ENCODE measurements around the gene ALKBH8. TPM values are rescaled to one million over a fixed set of nuclear protein-coding genes. Genes with fewer than 3 reads are reported as not detected.

ALKBH8 gene
- polyA plus RNA-seq, 2 of the 4 experiments (the other 2 are of a cell fraction) = 6.5 to 10.8 TPM

DNA sequence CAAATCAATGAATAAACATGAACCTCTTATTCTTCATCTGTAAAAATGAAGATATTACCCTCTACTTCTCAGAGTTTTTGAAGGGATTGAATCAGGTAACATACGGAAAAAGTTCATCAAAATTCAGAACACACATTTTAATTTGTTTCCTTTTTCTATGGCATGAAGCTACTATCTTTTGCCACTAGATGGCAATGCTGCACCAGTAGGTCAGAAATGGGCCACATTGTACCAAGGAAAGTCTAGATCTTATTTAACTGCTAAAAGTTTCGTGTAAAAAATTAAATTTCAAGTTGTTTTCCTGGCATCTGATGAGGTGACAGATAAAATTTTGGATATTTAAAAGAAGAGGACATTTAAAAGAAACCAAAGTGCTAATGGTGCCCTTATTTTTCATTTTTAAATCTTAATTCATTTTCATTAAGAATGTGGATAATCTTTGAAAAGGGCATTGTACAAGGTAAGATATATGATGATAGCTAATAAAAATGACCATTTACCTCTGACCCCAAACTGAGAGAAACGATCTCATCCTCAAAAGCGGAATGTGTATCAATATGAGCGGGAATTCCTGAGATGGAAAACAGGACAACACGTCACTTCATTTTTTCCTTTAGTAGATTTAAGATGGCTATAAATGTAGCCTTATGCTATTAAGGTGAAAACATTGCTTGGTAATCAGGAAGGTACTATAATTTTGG, 16.1 kb downstream of the ALKBH8 start:
- no peak overlapping the region for H3K4me2 ChIP-seq
- ATAC-seq (0 out of 6 replicates have a peak, but pooled peaks of 1 of the 2 experiments have one; percentile 44), DNase-seq (ENCODE audit: low read depth in 1 of 2, low spot score in 1 of 2) (peak in 1 of 2 experiments; percentile 25), FAIRE-seq (no peak)
- no peak overlapping the region for H3K4me3 ChIP-seq
- 51% methylated on average over 6 of the region's 6 CpGs for WGBS (ENCODE audit: missing lambda C conversion rate)
- H3K4me1 ChIP-seq = no peaks in the 10 kb centered on the region
- TF ChIP-seq FOSB (CRISPR knock-in tag; IDR thresholded peaks at IDR 0.05) = no peak
- TF ChIP-seq, protein P1, sequence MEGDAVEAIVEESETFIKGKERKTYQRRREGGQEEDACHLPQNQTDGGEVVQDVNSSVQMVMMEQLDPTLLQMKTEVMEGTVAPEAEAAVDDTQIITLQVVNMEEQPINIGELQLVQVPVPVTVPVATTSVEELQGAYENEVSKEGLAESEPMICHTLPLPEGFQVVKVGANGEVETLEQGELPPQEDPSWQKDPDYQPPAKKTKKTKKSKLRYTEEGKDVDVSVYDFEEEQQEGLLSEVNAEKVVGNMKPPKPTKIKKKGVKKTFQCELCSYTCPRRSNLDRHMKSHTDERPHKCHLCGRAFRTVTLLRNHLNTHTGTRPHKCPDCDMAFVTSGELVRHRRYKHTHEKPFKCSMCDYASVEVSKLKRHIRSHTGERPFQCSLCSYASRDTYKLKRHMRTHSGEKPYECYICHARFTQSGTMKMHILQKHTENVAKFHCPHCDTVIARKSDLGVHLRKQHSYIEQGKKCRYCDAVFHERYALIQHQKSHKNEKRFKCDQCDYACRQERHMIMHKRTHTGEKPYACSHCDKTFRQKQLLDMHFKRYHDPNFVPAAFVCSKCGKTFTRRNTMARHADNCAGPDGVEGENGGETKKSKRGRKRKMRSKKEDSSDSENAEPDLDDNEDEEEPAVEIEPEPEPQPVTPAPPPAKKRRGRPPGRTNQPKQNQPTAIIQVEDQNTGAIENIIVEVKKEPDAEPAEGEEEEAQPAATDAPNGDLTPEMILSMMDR (IDR thresholded peaks at IDR 0.05) = peak; percentile 73
- TF ChIP-seq KDM5A (IDR thresholded peaks at IDR 0.05) = no peak
- TF ChIP-seq FOSL2 (IDR thresholded peaks at IDR 0.05) = no peak
- no peak for TF ChIP-seq FOSL2 (CRISPR knock-in tag; IDR thresholded peaks at IDR 0.05)
- TF ChIP-seq RCOR1 (IDR thresholded peaks at IDR 0.05; ENCODE audit: low read depth, low read length) = no peak
- TF ChIP-seq ZNF302 (CRISPR knock-in tag; IDR thresholded peaks at IDR 0.05) = no peak
- TF ChIP-seq MYC (IDR thresholded peaks at IDR 0.05; ENCODE audit: borderline replicate concordance, low read length) = no peak
- TF ChIP-seq TFCP2L1 (CRISPR knock-in tag; IDR thresholded peaks at IDR 0.05) = no peak
- TF ChIP-seq HOXB5 (CRISPR knock-in tag; IDR thresholded peaks at IDR 0.05) = no peak
- no peak for TF ChIP-seq MAFK (IDR thresholded peaks at IDR 0.05; ENCODE audit: partially characterized antibody)
- no peak for TF ChIP-seq EHMT2 (IDR thresholded peaks at IDR 0.05; ENCODE audit: low read depth)
- peak; percentile 76 to 77 for TF ChIP-seq RAD21 (conservative IDR thresholded peaks at IDR 0.05 in 1 of 2, IDR thresholded peaks at IDR 0.05 in 1 of 2)
- TF ChIP-seq EHF (CRISPR knock-in tag; IDR thresholded peaks at IDR 0.05) = no peak
- TF ChIP-seq JUNB (IDR thresholded peaks at IDR 0.05) = no peak
- TF ChIP-seq, protein P2, sequence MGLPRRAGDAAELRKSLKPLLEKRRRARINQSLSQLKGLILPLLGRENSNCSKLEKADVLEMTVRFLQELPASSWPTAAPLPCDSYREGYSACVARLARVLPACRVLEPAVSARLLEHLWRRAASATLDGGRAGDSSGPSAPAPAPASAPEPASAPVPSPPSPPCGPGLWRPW (IDR thresholded peaks at IDR 0.05) = no peak
- TF ChIP-seq SMC3 (IDR thresholded peaks at IDR 0.05) = peak; percentile 55
- H3K27ac ChIP-seq = no peak overlapping the region
- ChIA-PET POLR2A (no interaction called here), CTCF (interaction anchor here (0.7 to 6.6 kb wide), 17 partner anchors 9 to 349 kb away, joined by 3 to 74 read pairs (median 4); partner anchors contain the start of genes ALKBH8 and ELMOD1)
- no peaks in the 10 kb centered on the region for H3K9me3 ChIP-seq

DNA sequence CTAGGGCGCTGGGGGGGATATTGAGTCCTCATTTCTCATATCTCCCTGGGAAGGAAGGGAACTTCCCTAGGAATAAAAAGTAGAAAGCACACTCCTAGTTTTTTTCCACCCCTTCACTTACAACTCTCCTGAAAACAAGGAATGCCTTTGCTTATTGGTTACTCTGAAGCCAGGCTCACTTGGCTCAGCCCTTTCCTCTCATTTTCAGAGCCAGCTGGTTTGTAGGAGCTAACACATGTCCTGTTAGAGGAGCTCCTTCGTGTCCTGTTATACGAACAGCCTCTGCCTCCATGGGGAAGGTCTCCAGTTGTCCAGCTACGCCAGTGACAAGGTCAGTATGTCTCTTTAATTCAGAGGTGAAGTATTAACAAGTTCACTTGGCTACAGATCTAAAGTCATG, 17.6 kb downstream of the ALKBH8 start:
- POLR2A ChIA-PET = no interaction called here
- TF ChIP-seq NR3C1 (IDR thresholded peaks at IDR 0.05) = no peak
- TF ChIP-seq, protein P2 (IDR thresholded peaks at IDR 0.05) = no peak
- TF ChIP-seq EHMT2 (IDR thresholded peaks at IDR 0.05; ENCODE audit: low read depth) = no peak
- TF ChIP-seq, protein P3, sequence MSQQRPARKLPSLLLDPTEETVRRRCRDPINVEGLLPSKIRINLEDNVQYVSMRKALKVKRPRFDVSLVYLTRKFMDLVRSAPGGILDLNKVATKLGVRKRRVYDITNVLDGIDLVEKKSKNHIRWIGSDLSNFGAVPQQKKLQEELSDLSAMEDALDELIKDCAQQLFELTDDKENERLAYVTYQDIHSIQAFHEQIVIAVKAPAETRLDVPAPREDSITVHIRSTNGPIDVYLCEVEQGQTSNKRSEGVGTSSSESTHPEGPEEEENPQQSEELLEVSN (IDR thresholded peaks at IDR 0.05; ENCODE audit: borderline replicate concordance, low read depth) = no peak
- no peak for TF ChIP-seq FOXS1 (CRISPR knock-in tag; IDR thresholded peaks at IDR 0.05)
- TF ChIP-seq EP300 (IDR thresholded peaks at IDR 0.05) = no peak
- no peak for TF ChIP-seq SMC3 (IDR thresholded peaks at IDR 0.05)
- TF ChIP-seq, protein P4, sequence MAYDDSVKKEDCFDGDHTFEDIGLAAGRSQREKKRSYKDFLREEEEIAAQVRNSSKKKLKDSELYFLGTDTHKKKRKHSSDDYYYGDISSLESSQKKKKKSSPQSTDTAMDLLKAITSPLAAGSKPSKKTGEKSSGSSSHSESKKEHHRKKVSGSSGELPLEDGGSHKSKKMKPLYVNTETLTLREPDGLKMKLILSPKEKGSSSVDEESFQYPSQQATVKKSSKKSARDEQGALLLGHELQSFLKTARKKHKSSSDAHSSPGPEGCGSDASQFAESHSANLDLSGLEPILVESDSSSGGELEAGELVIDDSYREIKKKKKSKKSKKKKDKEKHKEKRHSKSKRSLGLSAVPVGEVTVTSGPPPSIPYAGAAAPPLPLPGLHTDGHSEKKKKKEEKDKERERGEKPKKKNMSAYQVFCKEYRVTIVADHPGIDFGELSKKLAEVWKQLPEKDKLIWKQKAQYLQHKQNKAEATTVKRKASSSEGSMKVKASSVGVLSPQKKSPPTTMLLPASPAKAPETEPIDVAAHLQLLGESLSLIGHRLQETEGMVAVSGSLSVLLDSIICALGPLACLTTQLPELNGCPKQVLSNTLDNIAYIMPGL (CRISPR knock-in tag; IDR thresholded peaks at IDR 0.05; ENCODE audit: borderline replicate concordance) = no peak
- TF ChIP-seq FOSB (CRISPR knock-in tag; IDR thresholded peaks at IDR 0.05) = no peak
- no peak for TF ChIP-seq POLR2A (IDR thresholded peaks at IDR 0.05; ENCODE audit: low read length)
- no peak for TF ChIP-seq JUNB (IDR thresholded peaks at IDR 0.05)
- TF ChIP-seq CBX2 (IDR thresholded peaks at IDR 0.05; ENCODE audit: borderline replicate concordance, low read depth) = no peak
- no peak for TF ChIP-seq MAZ (IDR thresholded peaks at IDR 0.05; ENCODE audit: borderline replicate concordance, low read depth, low read length)
- TF ChIP-seq, protein P5, sequence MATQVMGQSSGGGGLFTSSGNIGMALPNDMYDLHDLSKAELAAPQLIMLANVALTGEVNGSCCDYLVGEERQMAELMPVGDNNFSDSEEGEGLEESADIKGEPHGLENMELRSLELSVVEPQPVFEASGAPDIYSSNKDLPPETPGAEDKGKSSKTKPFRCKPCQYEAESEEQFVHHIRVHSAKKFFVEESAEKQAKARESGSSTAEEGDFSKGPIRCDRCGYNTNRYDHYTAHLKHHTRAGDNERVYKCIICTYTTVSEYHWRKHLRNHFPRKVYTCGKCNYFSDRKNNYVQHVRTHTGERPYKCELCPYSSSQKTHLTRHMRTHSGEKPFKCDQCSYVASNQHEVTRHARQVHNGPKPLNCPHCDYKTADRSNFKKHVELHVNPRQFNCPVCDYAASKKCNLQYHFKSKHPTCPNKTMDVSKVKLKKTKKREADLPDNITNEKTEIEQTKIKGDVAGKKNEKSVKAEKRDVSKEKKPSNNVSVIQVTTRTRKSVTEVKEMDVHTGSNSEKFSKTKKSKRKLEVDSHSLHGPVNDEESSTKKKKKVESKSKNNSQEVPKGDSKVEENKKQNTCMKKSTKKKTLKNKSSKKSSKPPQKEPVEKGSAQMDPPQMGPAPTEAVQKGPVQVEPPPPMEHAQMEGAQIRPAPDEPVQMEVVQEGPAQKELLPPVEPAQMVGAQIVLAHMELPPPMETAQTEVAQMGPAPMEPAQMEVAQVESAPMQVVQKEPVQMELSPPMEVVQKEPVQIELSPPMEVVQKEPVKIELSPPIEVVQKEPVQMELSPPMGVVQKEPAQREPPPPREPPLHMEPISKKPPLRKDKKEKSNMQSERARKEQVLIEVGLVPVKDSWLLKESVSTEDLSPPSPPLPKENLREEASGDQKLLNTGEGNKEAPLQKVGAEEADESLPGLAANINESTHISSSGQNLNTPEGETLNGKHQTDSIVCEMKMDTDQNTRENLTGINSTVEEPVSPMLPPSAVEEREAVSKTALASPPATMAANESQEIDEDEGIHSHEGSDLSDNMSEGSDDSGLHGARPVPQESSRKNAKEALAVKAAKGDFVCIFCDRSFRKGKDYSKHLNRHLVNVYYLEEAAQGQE (IDR thresholded peaks at IDR 0.05) = no peak
- no peak for TF ChIP-seq JUN (IDR thresholded peaks at IDR 0.05)
- TF ChIP-seq GATA3 (IDR thresholded peaks at IDR 0.05; ENCODE audit: borderline replicate concordance) = no peak
- TF ChIP-seq HOXB5 (CRISPR knock-in tag; IDR thresholded peaks at IDR 0.05) = no peak
- no peak for TF ChIP-seq NFE2L2 (conservative IDR thresholded peaks at IDR 0.05; ENCODE audit: low read length)
- TF ChIP-seq POLR2AphosphoS2 (conservative IDR thresholded peaks at IDR 0.05; ENCODE audit: low read length) = no peak
- Histone ChIP-seq H3K4me1 (no peaks in the 10 kb centered on the region), H3K9me3 (no peaks in the 10 kb centered on the region), H3K27ac (no peak overlapping the region), H3K4me2 (no peak overlapping the region), H3K4me3 (no peak overlapping the region)
- no peak for DNase-seq (ENCODE audit: low read depth in 1 of 2, low spot score in 1 of 2)
- CTCF ChIA-PET = interaction anchor here (0.6 to 6.6 kb wide), 8 partner anchors 15 to 350 kb away, joined by 3 to 74 read pairs (median 5); partner anchors contain the start of gene ALKBH8
- ATAC-seq = no peak
- FAIRE-seq = no peak
- 79% methylated on average over 3 of the region's 4 CpGs for WGBS (ENCODE audit: missing lambda C conversion rate)
